GM18499 (cell line): ENCODE measurements around the gene MAP3K2.

Source experiments
- ATAC-seq: cut with Tn5 transposase; IDR thresholded peaks from one replicate; pipeline ENCODE4 v1.9.1; 2021; ENCODE audit warnings: moderate number of reproducible peaks; ENCODE audit not compliant: insufficient read depth, unreplicated experiment

The MAP3K2 gene

GRCh38 chr2:127310980-127311379, 76.8 kb downstream of the MAP3K2 start:
- no peak for ATAC-seq

- ATAC-seq: no peak
These were observed 78.3 kb downstream of the MAP3K2 start for GRCh38 chr2:127309468-127309867.

GRCh38 chr2:127308586-127309138, 79.1 kb downstream of the MAP3K2 start:
- no peak for ATAC-seq

- ATAC-seq: no peak
These were observed 81.7 kb downstream of the MAP3K2 start for GRCh38 chr2:127305990-127306585.

- no peak for ATAC-seq
These were observed 85.6 kb downstream of the MAP3K2 start for GRCh38 chr2:127302168-127302567.

GRCh38 chr2:127293748-127294562, 93.8 kb downstream of the MAP3K2 start, which contains the start of gene ERCC3:
TSS of gene ERCC3 (minus strand) at chr2:127294144. CDS start at chr2:127294081, 63 bp downstream.
- ATAC-seq: peak; percentile 75

- peak; percentile 5 for ATAC-seq
These were observed 94.4 kb downstream of the MAP3K2 start for GRCh38 chr2:127293386-127293747.

GRCh38 chr2:127288274-127288673, 99.5 kb downstream of the MAP3K2 start:
- ATAC-seq: no peak

- ATAC-seq: no peak
These were observed 104.5 kb downstream of the MAP3K2 start for GRCh38 chr2:127283275-127283674.

- no peak for ATAC-seq
These were observed 107.1 kb downstream of the MAP3K2 start for GRCh38 chr2:127280693-127281092.

- ATAC-seq: no peak
These were observed 108.0 kb downstream of the MAP3K2 start for GRCh38 chr2:127279781-127280180.

GRCh38 chr2:127278959-127279358, 108.8 kb downstream of the MAP3K2 start:
- ATAC-seq: no peak

GRCh38 chr2:127277028-127277427, 110.7 kb downstream of the MAP3K2 start:
- ATAC-seq: no peak

GRCh38 chr2:127275789-127276188, 112.0 kb downstream of the MAP3K2 start:
- no peak for ATAC-seq

GRCh38 chr2:127275356-127275755, 112.4 kb downstream of the MAP3K2 start:
- ATAC-seq: no peak

- ATAC-seq: no peak
These were observed 117.1 kb downstream of the MAP3K2 start for GRCh38 chr2:127270663-127271062.

- ATAC-seq: no peak
These were observed 125.9 kb downstream of the MAP3K2 start for GRCh38 chr2:127261804-127262406.

- no peak for ATAC-seq
These were observed 128.4 kb downstream of the MAP3K2 start for GRCh38 chr2:127259355-127259754.

- no peak for ATAC-seq
These were observed 130.9 kb downstream of the MAP3K2 start for GRCh38 chr2:127256866-127257265.

- ATAC-seq: no peak
These were observed 131.4 kb downstream of the MAP3K2 start for GRCh38 chr2:127256381-127256780.

GRCh38 chr2:127255721-127256120, 132.1 kb downstream of the MAP3K2 start:
- no peak for ATAC-seq
